ENCODE results near the gene SLC38A9.

The SLC38A9 gene

GRCh38 chr5:55577353-55578060 lies 134.6 kb downstream of the SLC38A9 start:
- DNase-seq, result no peak

- no peak for DNase-seq
Observed at GRCh38 chr5:55576661-55577060, 135.5 kb downstream of the SLC38A9 start.
